HepG2 (cell line): ENCODE results near the gene NLRP12. TPM values are rescaled to one million over a fixed set of nuclear protein-coding genes. Genes with fewer than 3 reads are reported as not detected.

Source experiments
- CEBPG ChIP-seq: IDR thresholded peaks from 2 replicates; pipeline ENCODE4 v1.6.1; 2016
- FUBP1 ChIP-seq: sonication (generic); formaldehyde crosslinking; IDR thresholded peaks from 2 replicates; pipeline ENCODE4 v1.5.1; 2020; ENCODE audit warnings: missing genetic modification reagents, mild to moderate bottlenecking, borderline replicate concordance
- KDM2A ChIP-seq: sonication (generic); formaldehyde crosslinking; IDR thresholded peaks from 2 replicates; pipeline ENCODE4 v1.4.0; 2020; ENCODE audit warnings: low read depth, missing genetic modification reagents, borderline replicate concordance
- MAF1 ChIP-seq: sonication (generic); formaldehyde crosslinking; IDR thresholded peaks from 2 replicates; pipeline ENCODE4 v1.5.0; 2020; ENCODE audit warnings: missing genetic modification reagents, borderline replicate concordance
- NCOA2 ChIP-seq: sonication (generic); formaldehyde crosslinking; IDR thresholded peaks from 2 replicates; pipeline ENCODE4 v1.8.0; 2022; ENCODE audit warnings: inconsistent platforms
- SETDB1 ChIP-seq: sonication (generic); formaldehyde crosslinking; IDR thresholded peaks from 2 replicates; pipeline ENCODE4 v1.5.1; 2020; ENCODE audit warnings: missing genetic modification reagents, mild to moderate bottlenecking, borderline replicate concordance
- SNAPC5 ChIP-seq: sonication (generic); formaldehyde crosslinking; IDR thresholded peaks from 2 replicates; pipeline ENCODE4 v1.8.1; 2023; ENCODE audit warnings: mild to moderate bottlenecking, missing genetic modification reagents, borderline replicate concordance
- TBL1XR1 ChIP-seq: fragments of 150-350 bp; IDR thresholded peaks from 2 replicates; pipeline ENCODE4 v1.6.1; 2014; ENCODE audit warnings: borderline replicate concordance, low read length; ENCODE audit not compliant: partially characterized antibody
- ZBTB10 ChIP-seq: sonication (generic); formaldehyde crosslinking; IDR thresholded peaks from 2 replicates; pipeline ENCODE4 v1.4.0; 2020; ENCODE audit warnings: missing genetic modification reagents, borderline replicate concordance
- ZBTB3 ChIP-seq: sonication (generic); formaldehyde crosslinking; IDR thresholded peaks from 2 replicates; pipeline ENCODE4 v1.4.0; 2020; ENCODE audit warnings: low read depth, mild to moderate bottlenecking, moderate library complexity, missing genetic modification reagents, borderline replicate concordance
- ZBTB7A ChIP-seq: sonication (generic); formaldehyde crosslinking; IDR thresholded peaks from 2 replicates; pipeline ENCODE4 v1.8.0; 2022; ENCODE audit warnings: mild to moderate bottlenecking, missing genetic modification reagents
- ZNF12 ChIP-seq: sonication (generic); formaldehyde crosslinking; IDR thresholded peaks from 2 replicates; pipeline ENCODE4 v1.5.0; 2020; ENCODE audit warnings: missing genetic modification reagents
- ZNF589 ChIP-seq: sonication (generic); formaldehyde crosslinking; conservative IDR thresholded peaks from 2 replicates; pipeline ENCODE4 v1.8.0; 2022; ENCODE audit warnings: mild to moderate bottlenecking, moderate library complexity, missing genetic modification reagents
- ZNF7 ChIP-seq: IDR thresholded peaks from 2 replicates; pipeline ENCODE4 v1.6.1; 2016; ENCODE audit warnings: missing biosample characterization, missing genetic modification reagents
- polyA plus RNA-seq, 8 experiments: library from polyadenylated mRNA; depleted of rRNA in 3 of 8; stranded (reverse) in 7 of 8; unstranded in 1 of 8; fragments of >200 nt; fragmentation: Illumina TruSeq in 4 of 8; extraction: Trizol in 4 of 8; gene quantifications; 2 replicates each; pipeline versions ENCODE4 v1.2.1 to v1.2.3, GENCODE V29; 2011 to 2016; ENCODE audit warnings: low read depth in 4 of 8, missing spikeins in 1 of 8, mixed read lengths in 1 of 8; ENCODE audit not compliant: insufficient read depth in 1 of 8
- total RNA-seq, 5 experiments: library from RNA; depleted of rRNA; stranded (reverse); fragments of >200 nt; fragmentation: Illumina TruSeq; extraction: Trizol; gene quantifications; 2 replicates each; pipeline ENCODE4 v1.2.3, GENCODE V29; 2016; ENCODE audit warnings: low read depth in 1 of 5
- TF ChIP-seq, protein P1 (sequence below): sonication (generic); formaldehyde crosslinking; IDR thresholded peaks from 2 replicates; pipeline ENCODE4 v1.8.0; 2022; ENCODE audit warnings: missing genetic modification reagents, mild to moderate bottlenecking, borderline replicate concordance
- TF ChIP-seq, protein P2 (sequence below): sonication (generic); formaldehyde crosslinking; IDR thresholded peaks from 2 replicates; pipeline ENCODE4 v1.4.0; 2020; ENCODE audit warnings: missing genetic modification reagents, borderline replicate concordance
- TF ChIP-seq, protein P3 (sequence below): sonication (generic); formaldehyde crosslinking; IDR thresholded peaks from 2 replicates; pipeline ENCODE4 v1.4.0; 2020; ENCODE audit warnings: missing genetic modification reagents

NLRP12 gene
- total and polyA plus RNA-seq, 2 of the 13 experiments (the other 11 are each of a cell fraction or from before 2014, with no cell fraction given) = 0.15 to 0.20 TPM

- TF ChIP-seq FUBP1 (CRISPR knock-in tag) (no peak), TBL1XR1 (no peak), ZBTB7A (CRISPR knock-in tag) (no peak), SNAPC5 (CRISPR knock-in tag) (no peak), ZNF12 (CRISPR knock-in tag) (no peak), SETDB1 (no peak), ZBTB10 (CRISPR knock-in tag) (no peak), KDM2A (no peak), ZNF7 (CRISPR knock-in tag) (no peak), ZNF589 (no peak), NCOA2 (peak; percentile 46; the same call in 1 of the 2 replicates), CEBPG (CRISPR knock-in tag) (no peak), MAF1 (CRISPR knock-in tag) (no peak), ZBTB3 (CRISPR knock-in tag) (no peak)
- TF ChIP-seq, protein P1, sequence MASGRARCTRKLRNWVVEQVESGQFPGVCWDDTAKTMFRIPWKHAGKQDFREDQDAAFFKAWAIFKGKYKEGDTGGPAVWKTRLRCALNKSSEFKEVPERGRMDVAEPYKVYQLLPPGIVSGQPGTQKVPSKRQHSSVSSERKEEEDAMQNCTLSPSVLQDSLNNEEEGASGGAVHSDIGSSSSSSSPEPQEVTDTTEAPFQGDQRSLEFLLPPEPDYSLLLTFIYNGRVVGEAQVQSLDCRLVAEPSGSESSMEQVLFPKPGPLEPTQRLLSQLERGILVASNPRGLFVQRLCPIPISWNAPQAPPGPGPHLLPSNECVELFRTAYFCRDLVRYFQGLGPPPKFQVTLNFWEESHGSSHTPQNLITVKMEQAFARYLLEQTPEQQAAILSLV (CRISPR knock-in tag) = no peak
- TF ChIP-seq, protein P2, sequence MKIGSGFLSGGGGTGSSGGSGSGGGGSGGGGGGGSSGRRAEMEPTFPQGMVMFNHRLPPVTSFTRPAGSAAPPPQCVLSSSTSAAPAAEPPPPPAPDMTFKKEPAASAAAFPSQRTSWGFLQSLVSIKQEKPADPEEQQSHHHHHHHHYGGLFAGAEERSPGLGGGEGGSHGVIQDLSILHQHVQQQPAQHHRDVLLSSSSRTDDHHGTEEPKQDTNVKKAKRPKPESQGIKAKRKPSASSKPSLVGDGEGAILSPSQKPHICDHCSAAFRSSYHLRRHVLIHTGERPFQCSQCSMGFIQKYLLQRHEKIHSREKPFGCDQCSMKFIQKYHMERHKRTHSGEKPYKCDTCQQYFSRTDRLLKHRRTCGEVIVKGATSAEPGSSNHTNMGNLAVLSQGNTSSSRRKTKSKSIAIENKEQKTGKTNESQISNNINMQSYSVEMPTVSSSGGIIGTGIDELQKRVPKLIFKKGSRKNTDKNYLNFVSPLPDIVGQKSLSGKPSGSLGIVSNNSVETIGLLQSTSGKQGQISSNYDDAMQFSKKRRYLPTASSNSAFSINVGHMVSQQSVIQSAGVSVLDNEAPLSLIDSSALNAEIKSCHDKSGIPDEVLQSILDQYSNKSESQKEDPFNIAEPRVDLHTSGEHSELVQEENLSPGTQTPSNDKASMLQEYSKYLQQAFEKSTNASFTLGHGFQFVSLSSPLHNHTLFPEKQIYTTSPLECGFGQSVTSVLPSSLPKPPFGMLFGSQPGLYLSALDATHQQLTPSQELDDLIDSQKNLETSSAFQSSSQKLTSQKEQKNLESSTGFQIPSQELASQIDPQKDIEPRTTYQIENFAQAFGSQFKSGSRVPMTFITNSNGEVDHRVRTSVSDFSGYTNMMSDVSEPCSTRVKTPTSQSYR (CRISPR knock-in tag) = no peak
- TF ChIP-seq, protein P3, sequence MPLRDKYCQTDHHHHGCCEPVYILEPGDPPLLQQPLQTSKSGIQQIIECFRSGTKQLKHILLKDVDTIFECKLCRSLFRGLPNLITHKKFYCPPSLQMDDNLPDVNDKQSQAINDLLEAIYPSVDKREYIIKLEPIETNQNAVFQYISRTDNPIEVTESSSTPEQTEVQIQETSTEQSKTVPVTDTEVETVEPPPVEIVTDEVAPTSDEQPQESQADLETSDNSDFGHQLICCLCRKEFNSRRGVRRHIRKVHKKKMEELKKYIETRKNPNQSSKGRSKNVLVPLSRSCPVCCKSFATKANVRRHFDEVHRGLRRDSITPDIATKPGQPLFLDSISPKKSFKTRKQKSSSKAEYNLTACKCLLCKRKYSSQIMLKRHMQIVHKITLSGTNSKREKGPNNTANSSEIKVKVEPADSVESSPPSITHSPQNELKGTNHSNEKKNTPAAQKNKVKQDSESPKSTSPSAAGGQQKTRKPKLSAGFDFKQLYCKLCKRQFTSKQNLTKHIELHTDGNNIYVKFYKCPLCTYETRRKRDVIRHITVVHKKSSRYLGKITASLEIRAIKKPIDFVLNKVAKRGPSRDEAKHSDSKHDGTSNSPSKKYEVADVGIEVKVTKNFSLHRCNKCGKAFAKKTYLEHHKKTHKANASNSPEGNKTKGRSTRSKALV (CRISPR knock-in tag) = no peak
Measured at GRCh38 chr19:53785196-53785889, 38.8 kb downstream of the NLRP12 start (continued).
